ENCODE results near the gene ZNF674.

GRCh38 chrX:46531442-46531841 is 13.8 kb downstream of the ZNF674 start:
- TF ChIP-seq, protein P1, sequence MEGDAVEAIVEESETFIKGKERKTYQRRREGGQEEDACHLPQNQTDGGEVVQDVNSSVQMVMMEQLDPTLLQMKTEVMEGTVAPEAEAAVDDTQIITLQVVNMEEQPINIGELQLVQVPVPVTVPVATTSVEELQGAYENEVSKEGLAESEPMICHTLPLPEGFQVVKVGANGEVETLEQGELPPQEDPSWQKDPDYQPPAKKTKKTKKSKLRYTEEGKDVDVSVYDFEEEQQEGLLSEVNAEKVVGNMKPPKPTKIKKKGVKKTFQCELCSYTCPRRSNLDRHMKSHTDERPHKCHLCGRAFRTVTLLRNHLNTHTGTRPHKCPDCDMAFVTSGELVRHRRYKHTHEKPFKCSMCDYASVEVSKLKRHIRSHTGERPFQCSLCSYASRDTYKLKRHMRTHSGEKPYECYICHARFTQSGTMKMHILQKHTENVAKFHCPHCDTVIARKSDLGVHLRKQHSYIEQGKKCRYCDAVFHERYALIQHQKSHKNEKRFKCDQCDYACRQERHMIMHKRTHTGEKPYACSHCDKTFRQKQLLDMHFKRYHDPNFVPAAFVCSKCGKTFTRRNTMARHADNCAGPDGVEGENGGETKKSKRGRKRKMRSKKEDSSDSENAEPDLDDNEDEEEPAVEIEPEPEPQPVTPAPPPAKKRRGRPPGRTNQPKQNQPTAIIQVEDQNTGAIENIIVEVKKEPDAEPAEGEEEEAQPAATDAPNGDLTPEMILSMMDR (IDR thresholded peaks at IDR 0.05; ENCODE audit: low read length): no peak
- TF ChIP-seq EZH2phosphoT487 (IDR thresholded peaks at IDR 0.05; ENCODE audit: low read length): no peak
